Lung (tissue), 12 donors: ENCODE results near the gene HIVEP1. TPM values are rescaled to one million over a fixed set of nuclear protein-coding genes. Genes with fewer than 3 reads are reported as not detected.

Experiments used
- ATAC-seq: fragments of 200-7000 bp; cut with Tn5 transposase; one replicate; pipeline ENCODE4 v1.9.1; 2020; ENCODE audit warnings: moderate number of reproducible peaks; ENCODE audit not compliant: insufficient read depth, low FRiP score
- DNase-seq, 3 donors: peaks; one replicate each; pipeline ENCODE4 v3.0.0-alpha.2; 2013 to 2017
- H3K27ac ChIP-seq, 2 donors: one replicate each; pipeline ENCODE4 v1.5.1; 2013; ENCODE audit warnings: mild to moderate bottlenecking in 2 of 2, moderate library complexity in 2 of 2, control low read depth in 1 of 2, inconsistent platforms in 1 of 2, low read depth in 1 of 2, low read length in 1 of 2
- H3K27me3 ChIP-seq, 3 donors: one replicate each; pipeline ENCODE4 v1.5.1; 2013; ENCODE audit warnings: low read length in 2 of 3; ENCODE audit not compliant: control insufficient read depth in 3 of 3, insufficient read depth in 3 of 3
- H3K36me3 ChIP-seq, 4 donors: one replicate each; pipeline ENCODE4 v1.5.1; 2013; ENCODE audit warnings: low read length in 4 of 4, mild to moderate bottlenecking in 1 of 4, moderate library complexity in 1 of 4; ENCODE audit not compliant: control insufficient read depth in 4 of 4, insufficient read depth in 4 of 4
- H3K4me1 ChIP-seq, 5 donors: one replicate each; pipeline ENCODE4 v1.5.1; 2013; ENCODE audit warnings: low read length in 5 of 5, mild to moderate bottlenecking in 2 of 5, moderate library complexity in 1 of 5; ENCODE audit not compliant: control insufficient read depth in 5 of 5, insufficient read depth in 5 of 5
- H3K4me3 ChIP-seq: one replicate; pipeline ENCODE4 v1.5.1; 2013; ENCODE audit warnings: mild to moderate bottlenecking, control low read depth, moderate library complexity
- H3K9ac ChIP-seq, 2 donors: one replicate each; pipeline ENCODE4 v1.5.1; 2013; ENCODE audit warnings: low read length in 2 of 2, control low read depth in 1 of 2; ENCODE audit not compliant: insufficient read depth in 1 of 2
- H3K9me3 ChIP-seq, 4 donors: one replicate each; pipeline ENCODE4 v1.5.1; 2013; ENCODE audit warnings: low read length in 3 of 4, mild to moderate bottlenecking in 1 of 4, moderate library complexity in 1 of 4; ENCODE audit not compliant: control insufficient read depth in 4 of 4, insufficient read depth in 3 of 4
- WGBS, 2 donors: extraction: QIAGEN DNeasy Blood & Tissue Kit; methylation state at CpG; one replicate each; pipeline ENCODE4 v1.1.7; 2013; 5-methylcytosine and 5-hydroxymethylcytosine counted together
- polyA plus RNA-seq, 2 donors: library from polyadenylated mRNA; stranded (reverse); fragments of 200-250 nt; gene quantifications; one replicate each; pipeline ENCODE4 v1.2.1, GENCODE V29; 2013
- total RNA-seq, 2 donors: library from RNA; depleted of rRNA in 1 of 2; stranded (reverse); fragments of >200 nt in 1 of 2; gene quantifications; one replicate each; pipeline ENCODE4 v1.2.1, GENCODE V29; 2014 to 2021
- TF ChIP-seq, protein P1 (sequence below): IDR thresholded peaks from 2 replicates; pipeline ENCODE4 v1.5.1; 2012; ENCODE audit warnings: mild to moderate bottlenecking; ENCODE audit errors: control extremely low read depth, extremely low read depth
- donor health status: control.
- donor health status: control.
- donor health status: Bipolar disorder and iron deficiency.
- donor health status: healthy.
- donor health status: DM: yes; HTN: yes; CAD: no.

HIVEP1 gene
- total and polyA plus RNA-seq, 4 donors, result 3.1 to 49.6 (median 20.5) TPM

GRCh38 chr6:11994875-11995461 lies 17.1 kb upstream of the HIVEP1 start:
- ATAC-seq (no peak), DNase-seq (no peak)
- H3K9me3 ChIP-seq, result no peaks in the 10 kb centered on the region
- no peaks in the 10 kb centered on the region for H3K27me3 ChIP-seq
- 98 to 99% methylated on average over 4 of the region's 4 CpGs for WGBS, 2 donors
- no peak overlapping the region for H3K9ac ChIP-seq
- no peak overlapping the region for H3K27ac ChIP-seq
- no peaks in the 10 kb centered on the region for H3K36me3 ChIP-seq
- no peak overlapping the region for H3K4me3 ChIP-seq
- TF ChIP-seq, protein P1, sequence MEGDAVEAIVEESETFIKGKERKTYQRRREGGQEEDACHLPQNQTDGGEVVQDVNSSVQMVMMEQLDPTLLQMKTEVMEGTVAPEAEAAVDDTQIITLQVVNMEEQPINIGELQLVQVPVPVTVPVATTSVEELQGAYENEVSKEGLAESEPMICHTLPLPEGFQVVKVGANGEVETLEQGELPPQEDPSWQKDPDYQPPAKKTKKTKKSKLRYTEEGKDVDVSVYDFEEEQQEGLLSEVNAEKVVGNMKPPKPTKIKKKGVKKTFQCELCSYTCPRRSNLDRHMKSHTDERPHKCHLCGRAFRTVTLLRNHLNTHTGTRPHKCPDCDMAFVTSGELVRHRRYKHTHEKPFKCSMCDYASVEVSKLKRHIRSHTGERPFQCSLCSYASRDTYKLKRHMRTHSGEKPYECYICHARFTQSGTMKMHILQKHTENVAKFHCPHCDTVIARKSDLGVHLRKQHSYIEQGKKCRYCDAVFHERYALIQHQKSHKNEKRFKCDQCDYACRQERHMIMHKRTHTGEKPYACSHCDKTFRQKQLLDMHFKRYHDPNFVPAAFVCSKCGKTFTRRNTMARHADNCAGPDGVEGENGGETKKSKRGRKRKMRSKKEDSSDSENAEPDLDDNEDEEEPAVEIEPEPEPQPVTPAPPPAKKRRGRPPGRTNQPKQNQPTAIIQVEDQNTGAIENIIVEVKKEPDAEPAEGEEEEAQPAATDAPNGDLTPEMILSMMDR, result no peak
- peaks cover 0 to 6% (median 0%) of the 10 kb centered on the region in 5 donors for H3K4me1 ChIP-seq

DNA sequence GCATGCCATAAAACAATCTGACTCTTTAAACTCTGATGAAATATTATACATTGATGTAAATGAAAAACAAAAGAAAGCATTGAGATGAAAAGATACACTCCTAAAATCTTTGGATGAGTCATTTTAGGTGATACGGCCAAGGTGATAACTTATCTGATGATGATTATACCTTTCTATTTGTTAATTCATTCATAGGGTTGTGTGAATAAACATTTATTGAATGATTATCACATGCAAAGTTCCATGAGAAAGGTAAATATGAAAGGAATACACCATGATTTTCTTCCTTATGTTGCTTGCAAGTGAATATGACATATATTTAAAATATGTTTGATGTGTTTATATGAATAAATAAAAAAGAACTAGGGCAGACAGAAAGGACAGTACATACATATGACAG lies 15.4 kb upstream of the HIVEP1 start:
- no peak overlapping the region for H3K4me3 ChIP-seq
- no peaks in the 10 kb centered on the region for H3K36me3 ChIP-seq
- no peaks in the 10 kb centered on the region for H3K9me3 ChIP-seq
- peaks cover 0 to 11% (median 3%) of the 10 kb centered on the region in 5 donors for H3K4me1 ChIP-seq
- no peaks in the 10 kb centered on the region for H3K27me3 ChIP-seq
- ATAC-seq (no peak), DNase-seq (no peak)
- WGBS, 2 donors, result 90 to 98% methylated on average over 1 of the region's 1 CpG
- no peak overlapping the region for H3K9ac ChIP-seq
- H3K27ac ChIP-seq, result no peak overlapping the region
- TF ChIP-seq, protein P1, result no peak

DNA sequence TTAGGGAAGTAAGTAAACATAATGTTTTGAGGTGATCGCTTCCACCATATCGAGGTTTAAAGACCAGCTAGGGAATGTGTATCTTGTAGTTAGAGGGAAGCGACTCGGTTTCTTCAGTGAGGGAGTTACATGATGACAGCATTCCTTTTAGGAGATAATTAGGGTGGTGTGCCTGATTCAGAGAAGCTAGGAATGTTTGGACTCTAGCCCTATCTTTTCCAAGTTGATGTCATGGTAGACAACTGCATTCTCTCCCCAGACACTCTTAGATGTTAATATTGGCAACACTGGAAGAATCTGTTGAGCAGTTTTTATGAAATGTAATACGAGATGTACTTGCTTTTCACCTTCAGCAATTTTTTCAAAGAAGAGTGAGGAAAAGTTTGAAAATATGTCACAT lies 12.9 kb upstream of the HIVEP1 start:
- H3K4me3 ChIP-seq, result no peak overlapping the region
- no peak overlapping the region for H3K27ac ChIP-seq
- 83 to 84% methylated on average over 5 of the region's 5 CpGs for WGBS, 2 donors
- no peaks in the 10 kb centered on the region for H3K36me3 ChIP-seq
- H3K9ac ChIP-seq, result no peak overlapping the region
- DNase-seq (peak; percentile 29 to 87 (median 84)), ATAC-seq (no peak)
- TF ChIP-seq, protein P1, result no peak
- no peaks in the 10 kb centered on the region for H3K9me3 ChIP-seq
- H3K27me3 ChIP-seq, result no peaks in the 10 kb centered on the region
- H3K4me1 ChIP-seq, result peaks cover 0 to 5% (median 3%) of the 10 kb centered on the region in 5 donors

GRCh38 chr6:12000174-12000573 lies 11.9 kb upstream of the HIVEP1 start:
- Histone ChIP-seq H3K9ac (no peak overlapping the region), H3K4me3 (no peak overlapping the region), H3K27ac (no peak overlapping the region), H3K9me3 (no peaks in the 10 kb centered on the region), H3K36me3 (no peaks in the 10 kb centered on the region), H3K4me1 (peaks cover 0 to 5% (median 3%) of the 10 kb centered on the region in 5 donors), H3K27me3 (no peaks in the 10 kb centered on the region)
- DNase-seq (no peak), ATAC-seq (no peak)
- TF ChIP-seq, protein P1, result no peak
